ENCODE measurements around the gene RUFY4. TPM values are rescaled to one million over a fixed set of nuclear protein-coding genes. Genes with fewer than 3 reads are reported as not detected.

Gene RUFY4
- total and polyA plus RNA-seq, 2 of the 13 experiments (the other 11 are each of a cell fraction or from before 2014, with no cell fraction given): not detected

DNA sequence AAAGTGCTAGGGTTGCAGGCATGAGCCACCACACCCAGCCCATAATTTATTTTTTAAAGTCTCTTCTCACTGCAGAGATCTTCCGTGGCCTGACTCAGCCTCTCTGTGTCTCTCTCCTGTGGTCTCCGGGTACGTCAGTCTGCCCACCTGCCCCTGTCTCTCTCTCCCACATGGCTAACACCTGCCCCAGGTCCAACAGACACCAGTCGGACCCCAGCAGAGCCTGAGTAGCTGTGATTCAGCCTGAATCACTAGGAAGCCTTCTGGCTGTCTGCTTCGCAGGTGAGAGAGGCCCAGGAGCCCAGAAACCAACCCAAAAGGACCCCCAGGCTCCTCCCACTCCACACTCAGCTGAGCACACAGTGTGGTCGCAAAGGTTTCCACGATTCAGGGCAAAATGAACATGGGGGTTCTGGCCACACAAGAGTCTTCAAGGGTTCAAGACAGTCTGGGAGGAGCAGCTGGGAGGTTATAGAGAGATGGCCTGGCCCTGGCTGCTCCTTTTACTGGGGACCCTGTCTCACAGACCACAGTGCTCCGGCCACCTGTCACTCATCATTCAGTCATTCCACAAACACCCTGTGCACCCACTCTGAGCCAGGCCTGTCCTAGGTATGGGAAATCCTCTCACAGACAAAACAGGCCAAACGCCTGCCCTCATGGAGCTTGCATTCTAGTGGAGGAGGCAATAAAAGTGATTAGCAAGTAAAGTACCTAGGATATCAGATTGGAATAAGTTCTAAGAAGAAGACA is 8.6 kb downstream of the RUFY4 start:
- ChIA-PET POLR2A (no interaction called here), CTCF (ENCODE audit: low intra/inter-chr PET ratio, low total read pairs) (no interaction called here)
- Histone ChIP-seq H3K4me2 (ENCODE audit: low read depth, low read length) (no peak overlapping the region), H2AFZ (ENCODE audit: low read length) (no peak overlapping the region), H3K36me3 (replicated peaks in 1 of 2; ENCODE audit: control insufficient read depth in 1 of 2, insufficient read depth in 2 of 2, low read length in 2 of 2) (no peaks in the 10 kb centered on the region), H4K20me1 (ENCODE audit: insufficient read depth, low read length) (no peaks in the 10 kb centered on the region), H3K27ac (ENCODE audit: extremely low read length, insufficient read depth, low read length) (no peak overlapping the region), H3K9me3 (ENCODE audit: low read length) (no peaks in the 10 kb centered on the region), H3K4me1 (ENCODE audit: insufficient read depth, low read length) (peaks cover 14% of the 10 kb centered on the region), H3K9ac (ENCODE audit: insufficient read depth, low read depth, low read length) (no peak overlapping the region), H3K27me3 (ENCODE audit: control insufficient read depth in 1 of 2, insufficient read depth in 2 of 2, low read length in 2 of 2) (peaks cover 5 to 55% of the 10 kb centered on the region in 2 experiments; a peak in 4 of 5 replicates), H3K79me2 (ENCODE audit: insufficient read depth, low read length) (no peaks in the 10 kb centered on the region), H3K4me3 (replicated peaks in 1 of 3; ENCODE audit: insufficient read depth in 1 of 3, low read depth in 2 of 3, low read length in 3 of 3) (no peak overlapping the region)
- WGBS (ENCODE audit: low lambda C conversion rate): 22% methylated on average over 9 of the region's 9 CpGs
- FAIRE-seq (no peak), DNase-seq (ENCODE audit: low spot score) (no peak), ATAC-seq (no peak)
- intact Hi-C loops (cut with micrococcal nuclease; ENCODE audit: unreplicated experiment) (no loop called here), in situ Hi-C loops (cut with HindIII; ENCODE audit: extremely low pct_ligation_motif_present, low pct_unique_long_range_greater_than_20kb) (no loop called here)
- no TSS peak for BruUV-seq (replicated peaks)
- TF ChIP-seq RFX1 (IDR thresholded peaks at IDR 0.05) (no peak), IRX3 (CRISPR knock-in tag; IDR thresholded peaks at IDR 0.05; ENCODE audit: borderline replicate concordance, low read depth) (no peak), ZNF761 (CRISPR knock-in tag; conservative IDR thresholded peaks at IDR 0.05) (no peak), ZMAT3 (CRISPR knock-in tag; conservative IDR thresholded peaks at IDR 0.05) (no peak), ZNF354B (CRISPR knock-in tag; IDR thresholded peaks at IDR 0.05) (no peak), ATF7-NPFF (CRISPR knock-in tag; IDR thresholded peaks at IDR 0.05; ENCODE audit: low read depth) (no peak), NKX3-1 (CRISPR knock-in tag; IDR thresholded peaks at IDR 0.05) (no peak), SIX1 (CRISPR knock-in tag; IDR thresholded peaks at IDR 0.05; ENCODE audit: borderline replicate concordance) (no peak), YEATS4 (CRISPR knock-in tag; IDR thresholded peaks at IDR 0.05; ENCODE audit: borderline replicate concordance) (no peak), KDM3A (CRISPR knock-in tag; IDR thresholded peaks at IDR 0.05; ENCODE audit: low read depth) (no peak)
- TF ChIP-seq, protein P1, sequence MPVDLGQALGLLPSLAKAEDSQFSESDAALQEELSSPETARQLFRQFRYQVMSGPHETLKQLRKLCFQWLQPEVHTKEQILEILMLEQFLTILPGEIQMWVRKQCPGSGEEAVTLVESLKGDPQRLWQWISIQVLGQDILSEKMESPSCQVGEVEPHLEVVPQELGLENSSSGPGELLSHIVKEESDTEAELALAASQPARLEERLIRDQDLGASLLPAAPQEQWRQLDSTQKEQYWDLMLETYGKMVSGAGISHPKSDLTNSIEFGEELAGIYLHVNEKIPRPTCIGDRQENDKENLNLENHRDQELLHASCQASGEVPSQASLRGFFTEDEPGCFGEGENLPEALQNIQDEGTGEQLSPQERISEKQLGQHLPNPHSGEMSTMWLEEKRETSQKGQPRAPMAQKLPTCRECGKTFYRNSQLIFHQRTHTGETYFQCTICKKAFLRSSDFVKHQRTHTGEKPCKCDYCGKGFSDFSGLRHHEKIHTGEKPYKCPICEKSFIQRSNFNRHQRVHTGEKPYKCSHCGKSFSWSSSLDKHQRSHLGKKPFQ (CRISPR knock-in tag; IDR thresholded peaks at IDR 0.05; ENCODE audit: insufficient replicate concordance): no peak
- TF ChIP-seq, protein P2, sequence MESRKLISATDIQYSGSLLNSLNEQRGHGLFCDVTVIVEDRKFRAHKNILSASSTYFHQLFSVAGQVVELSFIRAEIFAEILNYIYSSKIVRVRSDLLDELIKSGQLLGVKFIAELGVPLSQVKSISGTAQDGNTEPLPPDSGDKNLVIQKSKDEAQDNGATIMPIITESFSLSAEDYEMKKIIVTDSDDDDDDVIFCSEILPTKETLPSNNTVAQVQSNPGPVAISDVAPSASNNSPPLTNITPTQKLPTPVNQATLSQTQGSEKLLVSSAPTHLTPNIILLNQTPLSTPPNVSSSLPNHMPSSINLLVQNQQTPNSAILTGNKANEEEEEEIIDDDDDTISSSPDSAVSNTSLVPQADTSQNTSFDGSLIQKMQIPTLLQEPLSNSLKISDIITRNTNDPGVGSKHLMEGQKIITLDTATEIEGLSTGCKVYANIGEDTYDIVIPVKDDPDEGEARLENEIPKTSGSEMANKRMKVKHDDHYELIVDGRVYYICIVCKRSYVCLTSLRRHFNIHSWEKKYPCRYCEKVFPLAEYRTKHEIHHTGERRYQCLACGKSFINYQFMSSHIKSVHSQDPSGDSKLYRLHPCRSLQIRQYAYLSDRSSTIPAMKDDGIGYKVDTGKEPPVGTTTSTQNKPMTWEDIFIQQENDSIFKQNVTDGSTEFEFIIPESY (CRISPR knock-in tag; IDR thresholded peaks at IDR 0.05): no peak
- TF ChIP-seq, protein P3, sequence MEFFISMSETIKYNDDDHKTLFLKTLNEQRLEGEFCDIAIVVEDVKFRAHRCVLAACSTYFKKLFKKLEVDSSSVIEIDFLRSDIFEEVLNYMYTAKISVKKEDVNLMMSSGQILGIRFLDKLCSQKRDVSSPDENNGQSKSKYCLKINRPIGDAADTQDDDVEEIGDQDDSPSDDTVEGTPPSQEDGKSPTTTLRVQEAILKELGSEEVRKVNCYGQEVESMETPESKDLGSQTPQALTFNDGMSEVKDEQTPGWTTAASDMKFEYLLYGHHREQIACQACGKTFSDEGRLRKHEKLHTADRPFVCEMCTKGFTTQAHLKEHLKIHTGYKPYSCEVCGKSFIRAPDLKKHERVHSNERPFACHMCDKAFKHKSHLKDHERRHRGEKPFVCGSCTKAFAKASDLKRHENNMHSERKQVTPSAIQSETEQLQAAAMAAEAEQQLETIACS (CRISPR knock-in tag; IDR thresholded peaks at IDR 0.05): no peak
- TF ChIP-seq, protein P4, sequence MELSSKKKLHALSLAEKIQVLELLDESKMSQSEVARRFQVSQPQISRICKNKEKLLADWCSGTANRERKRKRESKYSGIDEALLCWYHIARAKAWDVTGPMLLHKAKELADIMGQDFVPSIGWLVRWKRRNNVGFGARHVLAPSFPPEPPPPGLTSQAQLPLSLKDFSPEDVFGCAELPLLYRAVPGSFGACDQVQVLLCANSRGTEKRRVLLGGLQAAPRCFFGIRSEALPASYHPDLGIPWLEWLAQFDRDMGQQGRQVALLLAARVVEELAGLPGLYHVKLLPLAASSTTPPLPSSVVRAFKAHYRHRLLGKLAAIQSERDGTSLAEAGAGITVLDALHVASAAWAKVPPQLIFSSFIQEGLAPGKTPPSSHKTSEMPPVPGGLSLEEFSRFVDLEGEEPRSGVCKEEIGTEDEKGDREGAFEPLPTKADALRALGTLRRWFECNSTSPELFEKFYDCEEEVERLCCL (CRISPR knock-in tag; IDR thresholded peaks at IDR 0.05; ENCODE audit: borderline replicate concordance): no peak
